HFFc6 (cell line): ENCODE measurements around the gene ADAMTS10. TPM values are rescaled to one million over a fixed set of nuclear protein-coding genes. Genes with fewer than 3 reads are reported as not detected.

Source experiments
- DNase-seq: peaks from one replicate; pipeline ENCODE4 v3.0.0-alpha.2; 2018
- H3K27ac Mint-ChIP-seq: 2 replicates; pipeline ENCODE4 v1.8.0; 2020; ENCODE audit warnings: mild to moderate bottlenecking, mixed read lengths
- H3K27me3 Mint-ChIP-seq: 2 replicates; pipeline ENCODE4 v1.8.0; 2021; ENCODE audit warnings: mild to moderate bottlenecking, moderate library complexity, mixed read lengths; ENCODE audit not compliant: insufficient read depth
- H3K36me3 Mint-ChIP-seq: 2 replicates; pipeline ENCODE4 v1.8.0; 2021; ENCODE audit warnings: low read depth, mixed read lengths
- H3K4me1 Mint-ChIP-seq: 2 replicates; pipeline ENCODE4 v1.8.0; 2020; ENCODE audit warnings: low read depth, mixed read lengths
- H3K4me3 Mint-ChIP-seq: 2 replicates; pipeline ENCODE4 v1.8.0; 2020; ENCODE audit warnings: mild to moderate bottlenecking, moderate library complexity, mixed read lengths
- H3K9me3 Mint-ChIP-seq: 2 replicates; pipeline ENCODE4 v1.8.0; 2020; ENCODE audit warnings: mild to moderate bottlenecking, mixed read lengths
- CTCF ChIP-seq: fragments of 200-600 bp; sonication (generic); IDR thresholded peaks from 2 replicates; pipeline ENCODE4 v1.5.0; 2021; ENCODE audit warnings: antibody characterized with exemption, mild to moderate bottlenecking
- total RNA-seq, 6 experiments: library from RNA; stranded (reverse); fragmentation: NEBNext Ultra II Directional; extraction: Animal tissue kit (Norgen Biotek cat#: 25700); gene quantifications; 2 replicates in 1 of 6; 3 replicates in 5 of 6; pipeline ENCODE4 v1.2.3, GENCODE V29; 2021

The ADAMTS10 gene
- total RNA-seq, 6 experiments from 2014 or later: 0.78 to 2.1 (median 1.5) TPM

DNA sequence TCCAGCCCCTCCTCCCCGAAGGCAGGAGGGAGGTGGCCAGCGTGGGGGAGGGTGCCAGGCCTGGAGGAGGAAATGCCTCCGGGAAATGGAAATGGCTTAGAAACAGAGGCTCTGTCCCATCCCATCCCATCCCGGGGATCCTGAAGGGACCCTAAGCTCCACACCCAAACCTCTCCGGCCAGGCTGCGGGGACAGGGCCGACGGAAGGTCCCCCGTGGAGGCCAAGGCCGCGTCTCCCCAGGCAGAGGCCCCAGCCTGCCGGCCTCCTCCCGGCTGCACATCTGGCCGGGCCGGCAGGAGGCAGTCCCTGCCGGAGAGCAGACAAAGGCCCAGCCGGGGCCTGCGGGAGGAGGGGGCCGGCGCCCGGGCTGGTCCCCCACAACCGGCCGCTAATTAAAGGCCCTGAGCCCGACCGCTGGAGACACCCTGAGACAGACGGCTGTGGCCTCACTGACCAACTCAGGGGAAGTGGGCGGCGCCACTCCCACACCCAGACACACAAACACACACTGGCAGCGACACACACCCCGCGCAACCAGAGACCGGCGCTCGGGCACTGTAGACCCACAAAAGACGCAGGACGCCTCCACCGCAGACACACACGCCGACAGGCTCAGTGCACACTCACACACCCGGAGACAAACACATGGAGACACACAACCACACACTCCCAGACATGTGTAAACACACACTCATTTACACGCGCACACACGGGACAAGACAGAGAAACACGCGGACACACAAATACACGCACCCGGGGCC lies 1.1 kb downstream of the ADAMTS10 start:
- peak overlapping the region; percentile 84 for H3K4me3 Mint-ChIP-seq
- peaks cover 33% of the 10 kb centered on the region for H3K4me1 Mint-ChIP-seq
- peak; percentile 6 for DNase-seq
- TF ChIP-seq CTCF: peak; percentile 28; the same call in 1 of the 2 replicates
- H3K27me3 Mint-ChIP-seq: peaks cover 2% of the 10 kb centered on the region; the same call in 1 of the 2 replicates
- H3K27ac Mint-ChIP-seq: peak overlapping the region; percentile 53
- H3K36me3 Mint-ChIP-seq: no peaks in the 10 kb centered on the region
- H3K9me3 Mint-ChIP-seq: peaks cover 5% of the 10 kb centered on the region; the same call in 1 of the 2 replicates

DNA sequence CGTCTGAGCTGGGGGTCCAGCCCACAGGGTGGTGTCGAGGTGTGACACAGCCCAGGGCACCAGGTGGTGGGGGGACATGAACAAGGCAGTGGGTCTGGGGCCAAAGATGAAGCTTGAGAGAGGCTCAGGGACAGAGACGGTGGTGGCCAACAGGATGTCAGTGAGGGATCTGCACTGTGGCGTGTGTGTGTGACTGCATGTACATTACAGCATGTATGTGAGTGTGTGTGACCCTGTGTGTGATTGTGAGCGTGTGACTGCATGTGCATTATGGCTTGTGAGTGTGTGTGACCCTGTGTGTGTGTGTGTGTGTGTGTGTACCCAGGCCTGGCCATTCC lies 1.6 kb downstream of the ADAMTS10 start:
- Mint-ChIP-seq H3K9me3 (peaks cover 6% of the 10 kb centered on the region; the same call in 1 of the 2 replicates), H3K27ac (peak overlapping the region; percentile 19), H3K4me3 (peak overlapping the region; percentile 37), H3K4me1 (peaks cover 33% of the 10 kb centered on the region), H3K27me3 (peaks cover 2% of the 10 kb centered on the region; the same call in 1 of the 2 replicates), H3K36me3 (no peaks in the 10 kb centered on the region)
- no peak for DNase-seq
- TF ChIP-seq CTCF: no peak

- H3K4me1 Mint-ChIP-seq: peaks cover 33% of the 10 kb centered on the region
- no peak for DNase-seq
- no peak overlapping the region; the same call in 1 of the 2 replicates for H3K27ac Mint-ChIP-seq
- H3K36me3 Mint-ChIP-seq: peaks cover 5% of the 10 kb centered on the region; the same call in 1 of the 2 replicates
- TF ChIP-seq CTCF: no peak
- H3K4me3 Mint-ChIP-seq: no peak overlapping the region
- peaks cover 4% of the 10 kb centered on the region for H3K27me3 Mint-ChIP-seq
- peaks cover 6% of the 10 kb centered on the region; the same call in 1 of the 2 replicates for H3K9me3 Mint-ChIP-seq
These were observed 3.1 kb downstream of the ADAMTS10 start for GRCh38 chr19:8607386-8607785.

- H3K9me3 Mint-ChIP-seq: peaks cover 6% of the 10 kb centered on the region; the same call in 1 of the 2 replicates
- no peak for TF ChIP-seq CTCF
- H3K4me1 Mint-ChIP-seq: peaks cover 28% of the 10 kb centered on the region
- no peak overlapping the region for H3K27ac Mint-ChIP-seq
- DNase-seq: no peak
- H3K36me3 Mint-ChIP-seq: peaks cover 5% of the 10 kb centered on the region; the same call in 1 of the 2 replicates
- peaks cover 4% of the 10 kb centered on the region for H3K27me3 Mint-ChIP-seq
- H3K4me3 Mint-ChIP-seq: no peak overlapping the region
These were observed 5.0 kb downstream of the ADAMTS10 start for GRCh38 chr19:8605514-8605913.

GRCh38 chr19:8601796-8602195 lies 8.7 kb downstream of the ADAMTS10 start:
- H3K36me3 Mint-ChIP-seq: peaks cover 5% of the 10 kb centered on the region; the same call in 1 of the 2 replicates
- no peak for DNase-seq
- peaks cover 6% of the 10 kb centered on the region; the same call in 1 of the 2 replicates for H3K9me3 Mint-ChIP-seq

More at GRCh38 chr19:8601796-8602195, 8.7 kb downstream of the ADAMTS10 start:
- Mint-ChIP-seq H3K27me3 (peaks cover 4% of the 10 kb centered on the region), H3K27ac (no peak overlapping the region), H3K4me3 (no peak overlapping the region), H3K4me1 (no peaks in the 10 kb centered on the region)
- no peak for TF ChIP-seq CTCF
